ENCODE measurements around the gene ABTB2.

Gene ABTB2

DNA sequence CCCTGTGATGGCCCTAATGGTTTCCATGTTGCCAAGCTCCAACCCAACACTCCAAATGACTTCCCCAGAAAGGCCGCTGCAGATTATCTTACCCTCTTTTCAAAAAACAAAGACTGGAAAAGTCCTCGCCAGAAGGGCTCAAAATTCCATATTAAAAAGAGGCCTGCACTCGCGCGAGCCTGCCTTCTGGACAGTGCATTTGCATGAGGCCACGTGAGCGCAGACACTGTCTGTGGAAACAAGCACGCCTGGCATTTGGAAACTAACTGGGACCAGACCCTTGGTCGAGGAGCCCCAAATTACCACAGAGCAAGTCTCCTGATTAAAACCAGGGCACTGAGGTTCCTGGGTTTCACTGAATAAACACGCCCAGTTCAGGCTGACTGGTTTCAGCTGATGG, 42.9 kb downstream of the ABTB2 start:
- no peak for DNase-seq (ENCODE audit: low spot score)

DNA sequence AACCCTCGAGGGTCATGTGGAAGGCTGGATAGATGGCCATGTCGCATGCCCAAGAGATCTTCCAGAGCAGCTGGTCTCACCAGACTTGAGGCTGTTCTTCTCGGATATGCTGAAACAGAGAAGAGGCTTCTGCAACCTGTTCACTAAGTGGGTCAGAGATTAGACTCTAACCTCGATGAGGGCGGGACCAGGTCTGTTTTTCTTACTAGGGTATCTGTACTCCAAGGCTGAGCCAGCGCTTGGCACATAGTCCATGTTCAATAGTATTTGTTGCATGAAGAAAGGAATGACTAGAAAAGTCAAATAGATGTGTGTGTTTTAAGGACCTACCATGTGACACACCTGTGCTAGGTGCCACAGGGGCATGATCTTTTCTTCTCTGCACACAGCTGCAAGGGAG, 43.6 kb downstream of the ABTB2 start:
- no peak for DNase-seq (ENCODE audit: low spot score)

- DNase-seq (ENCODE audit: low spot score) = no peak
Observed at GRCh38 chr11:34313099-34313517, 44.7 kb downstream of the ABTB2 start.

- DNase-seq (ENCODE audit: low spot score) = no peak
Observed at GRCh38 chr11:34311126-34311525, 46.7 kb downstream of the ABTB2 start.

DNA sequence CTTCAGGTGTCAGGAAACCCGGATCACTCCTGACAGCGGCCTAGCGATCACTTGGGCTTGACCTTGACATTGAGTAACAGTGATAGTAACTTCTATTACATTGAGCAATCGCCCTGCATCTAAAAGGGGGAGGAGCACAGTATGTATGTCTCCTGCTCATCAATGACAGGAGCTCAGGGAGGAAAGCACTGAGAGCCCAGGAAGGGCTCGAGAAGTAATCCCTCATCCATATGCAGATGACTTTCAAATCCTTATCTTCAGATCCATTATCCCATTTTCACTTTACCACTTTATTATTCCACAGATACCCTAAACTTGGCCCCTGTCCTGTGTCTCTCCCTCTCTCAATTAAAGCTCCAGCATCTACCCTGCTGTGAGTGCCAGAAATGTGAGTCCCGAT, 47.8 kb downstream of the ABTB2 start:
- no peak for DNase-seq (ENCODE audit: low spot score)

DNA sequence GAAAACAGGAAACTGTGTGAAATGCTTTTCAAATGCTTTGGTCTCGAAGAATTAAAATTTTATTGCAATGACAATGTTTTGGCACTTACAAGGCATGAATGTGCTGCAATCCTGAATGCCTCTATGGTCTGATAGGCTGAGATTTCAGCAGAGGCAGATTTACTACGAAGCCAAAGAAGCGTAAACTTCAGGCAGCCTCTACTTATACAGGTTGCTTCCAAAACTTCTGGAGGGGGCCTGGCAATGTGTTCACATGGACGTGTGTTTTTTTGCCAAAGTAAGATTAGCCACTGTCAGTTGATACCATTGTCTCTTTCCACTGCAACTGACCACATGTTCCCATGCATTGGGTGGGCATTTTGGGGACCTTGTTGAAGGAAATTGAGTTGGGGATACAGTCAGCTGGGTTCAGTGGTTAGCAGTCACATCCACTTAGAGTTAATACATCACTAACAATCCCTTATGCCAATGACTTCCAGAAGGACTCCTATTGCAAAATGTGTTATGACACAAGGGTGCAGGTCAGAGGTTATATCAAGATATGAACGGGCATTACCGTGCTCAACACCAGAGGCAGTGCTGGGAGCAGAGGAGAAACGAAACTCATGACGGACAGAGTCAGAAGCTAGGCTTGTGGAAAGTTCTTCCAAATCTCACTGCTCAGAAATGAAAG, 48.8 kb downstream of the ABTB2 start:
- no peak for DNase-seq (ENCODE audit: low spot score)

GRCh38 chr11:34308049-34308912, 49.5 kb downstream of the ABTB2 start:
- DNase-seq (ENCODE audit: low spot score) = no peak

- no peak for DNase-seq (ENCODE audit: low spot score)
Observed at GRCh38 chr11:34305780-34306179, 52.0 kb downstream of the ABTB2 start.

DNA sequence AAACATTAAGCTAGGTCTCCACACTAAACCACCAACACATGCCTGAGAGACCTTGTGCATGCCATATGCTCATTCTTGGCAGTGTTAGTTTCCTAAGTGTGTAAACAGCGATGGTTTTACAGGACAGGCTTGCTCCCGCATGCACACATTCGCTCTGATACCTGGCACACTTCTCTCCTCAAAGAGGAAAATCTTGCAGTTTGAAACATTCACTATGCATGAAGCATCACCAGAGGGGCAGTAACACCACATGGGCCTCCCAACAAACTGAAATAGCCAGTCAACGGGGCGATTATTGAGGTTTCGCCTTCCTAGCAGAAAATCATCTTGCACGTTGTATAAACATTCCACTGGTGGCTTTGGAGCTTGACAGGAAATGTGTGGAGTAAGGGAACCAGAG, 52.6 kb downstream of the ABTB2 start:
- no peak for DNase-seq (ENCODE audit: low spot score)

- DNase-seq (ENCODE audit: low spot score) = no peak
Observed at GRCh38 chr11:34303028-34303570, 54.7 kb downstream of the ABTB2 start.

DNA sequence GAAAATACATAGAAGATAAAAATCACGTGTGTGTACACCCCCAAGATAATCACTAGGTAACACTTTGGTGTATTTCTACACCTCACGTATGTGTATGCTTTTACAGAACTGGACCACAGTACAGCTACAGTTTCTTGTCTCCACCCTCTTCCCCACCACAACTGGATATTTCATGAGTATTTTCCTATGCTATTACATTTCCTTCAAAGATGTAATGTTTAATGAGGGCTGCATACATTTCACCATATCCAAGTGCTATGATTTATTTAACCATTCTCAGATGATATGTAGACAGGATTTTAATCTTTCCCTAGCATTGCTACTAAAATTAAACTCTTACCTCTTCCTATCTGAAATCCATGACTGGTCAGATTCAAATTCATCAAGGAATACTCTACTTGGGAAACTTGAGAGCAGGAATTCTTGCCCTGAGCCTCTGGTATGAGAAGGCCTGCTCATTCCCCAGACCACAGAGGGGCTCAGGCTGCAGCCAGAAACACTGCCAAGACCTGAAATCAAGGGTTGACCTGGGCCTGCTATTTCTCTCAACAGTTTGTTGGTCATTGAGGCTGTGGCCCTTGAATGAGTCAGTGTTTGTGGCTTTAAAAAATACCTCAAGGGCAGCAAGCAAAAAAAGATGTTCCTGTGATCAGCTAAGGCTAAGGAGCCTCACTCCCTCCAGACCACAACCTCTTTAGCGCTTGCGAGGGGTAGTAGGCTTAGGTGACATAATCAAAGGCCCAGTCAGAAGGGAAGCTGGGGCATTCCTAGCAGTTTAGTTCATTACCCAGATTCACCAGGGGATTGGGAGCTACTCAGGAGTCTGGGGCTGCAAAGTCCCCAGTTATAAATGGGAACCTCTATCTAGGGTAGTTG, 55.5 kb downstream of the ABTB2 start:
- no peak for DNase-seq (ENCODE audit: low spot score)

GRCh38 chr11:34300926-34301295, 56.9 kb downstream of the ABTB2 start:
- no peak for DNase-seq (ENCODE audit: low spot score)

- no peak for DNase-seq (ENCODE audit: low spot score)
Observed at GRCh38 chr11:34300026-34300925, 57.5 kb downstream of the ABTB2 start.

DNA sequence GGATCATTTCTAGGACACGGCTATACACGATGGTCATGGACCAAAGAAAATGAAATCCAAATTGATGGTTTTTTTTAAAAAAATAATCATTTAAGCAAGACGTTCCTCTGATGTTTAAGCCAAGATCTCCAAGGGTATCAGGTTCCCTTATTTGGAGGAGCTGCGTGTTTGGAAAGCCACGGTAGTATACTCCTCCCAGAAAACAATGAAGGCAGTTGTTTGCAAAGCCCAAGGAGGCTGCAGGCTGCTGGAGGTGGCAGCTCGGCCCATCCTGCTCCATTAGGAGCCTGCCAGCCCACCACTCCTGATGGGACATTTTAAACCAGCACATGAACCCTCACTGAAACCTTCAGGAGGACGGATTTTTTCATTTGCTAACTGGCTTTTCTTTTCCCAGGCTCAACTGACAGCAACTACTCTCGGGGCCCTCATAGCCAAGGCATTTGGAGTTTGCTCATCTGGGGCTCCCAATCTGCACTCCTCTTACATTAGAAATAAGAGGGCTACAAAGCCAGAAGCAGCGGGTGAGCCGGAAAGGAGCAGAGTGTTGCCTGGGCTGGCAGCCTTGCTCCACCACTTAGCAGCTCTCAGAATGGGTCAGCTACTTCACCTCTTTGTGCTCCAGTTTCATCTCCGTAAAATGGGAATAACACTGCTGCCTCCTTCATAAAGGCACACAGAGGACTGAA, 58.4 kb downstream of the ABTB2 start:
- DNase-seq (ENCODE audit: low spot score) = no peak

DNA sequence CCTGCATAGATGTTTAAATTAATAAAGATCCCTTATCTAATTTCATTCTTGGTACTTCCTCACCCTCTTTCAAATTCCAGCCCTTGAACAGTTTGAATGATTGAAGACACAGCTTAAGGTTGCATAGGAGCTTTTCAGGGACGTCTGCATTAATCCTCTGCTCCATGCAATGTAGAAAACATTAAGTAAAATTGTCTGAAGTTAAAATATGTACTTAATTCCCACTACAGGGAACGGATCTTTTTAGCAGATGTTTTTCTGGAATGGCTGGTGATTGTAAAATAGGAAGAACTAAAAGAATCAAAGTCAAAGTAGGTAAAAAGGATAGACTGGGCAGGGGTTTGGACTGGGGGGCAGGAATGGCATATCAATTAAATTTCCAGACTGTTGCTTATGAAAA, 58.9 kb downstream of the ABTB2 start:
- no peak for DNase-seq (ENCODE audit: low spot score)

DNA sequence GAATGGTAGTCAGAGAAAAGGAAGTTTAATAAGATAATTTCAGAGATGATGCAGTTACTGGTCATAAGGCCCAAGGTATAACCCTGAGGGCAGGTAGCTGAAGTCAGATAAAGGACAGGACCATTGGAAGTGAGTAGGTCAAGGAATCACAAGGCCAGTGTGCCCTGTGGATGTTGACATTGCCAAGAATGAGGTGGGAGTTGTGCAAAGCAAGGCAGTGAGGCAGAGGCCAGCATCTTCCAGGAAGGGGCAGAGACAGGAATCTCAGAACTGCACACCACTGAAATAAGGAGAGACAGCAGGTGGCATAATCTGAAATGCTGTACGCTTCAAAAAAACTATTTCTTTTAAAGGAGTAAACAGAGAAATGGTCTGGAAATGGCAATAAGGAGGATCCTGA, 61.4 kb downstream of the ABTB2 start:
- no peak for DNase-seq (ENCODE audit: low spot score)

GRCh38 chr11:34292546-34292945, 65.3 kb downstream of the ABTB2 start:
- DNase-seq (ENCODE audit: low spot score) = no peak

GRCh38 chr11:34292111-34292510, 65.7 kb downstream of the ABTB2 start:
- DNase-seq (ENCODE audit: low spot score) = no peak

- no peak for DNase-seq (ENCODE audit: low spot score)
Observed at GRCh38 chr11:34290926-34291325, 66.9 kb downstream of the ABTB2 start.

DNA sequence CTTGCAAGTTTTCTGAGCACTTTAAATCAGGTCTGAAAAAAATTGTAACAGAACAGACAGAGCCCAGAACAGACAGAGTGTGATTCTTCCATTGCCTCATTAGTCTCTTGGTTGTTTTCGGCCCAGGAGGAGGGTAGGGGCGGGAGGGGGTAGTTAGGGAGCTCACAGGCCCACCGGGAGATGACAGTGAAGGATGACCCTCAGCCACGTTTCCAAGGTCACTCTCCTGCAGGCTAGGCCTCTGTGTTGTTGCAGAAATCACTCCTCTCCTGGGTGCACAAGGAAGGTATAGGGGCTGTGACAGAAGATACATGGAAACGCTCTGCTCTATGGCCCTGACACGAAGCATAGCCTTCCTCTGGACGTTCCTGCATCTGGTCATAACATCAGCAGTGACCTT, 69.3 kb downstream of the ABTB2 start:
- DNase-seq (ENCODE audit: low spot score) = no peak

Measured in left forelimb (tissue), 1 donor.